GM18907 (cell line): ENCODE measurements around the gene LSM7.

Experiments used
- ATAC-seq: cut with Tn5 transposase; IDR thresholded peaks from one replicate; pipeline ENCODE4 v1.9.1; 2021; ENCODE audit warnings: mild to moderate bottlenecking, moderate library complexity; ENCODE audit not compliant: unreplicated experiment

Gene LSM7

DNA sequence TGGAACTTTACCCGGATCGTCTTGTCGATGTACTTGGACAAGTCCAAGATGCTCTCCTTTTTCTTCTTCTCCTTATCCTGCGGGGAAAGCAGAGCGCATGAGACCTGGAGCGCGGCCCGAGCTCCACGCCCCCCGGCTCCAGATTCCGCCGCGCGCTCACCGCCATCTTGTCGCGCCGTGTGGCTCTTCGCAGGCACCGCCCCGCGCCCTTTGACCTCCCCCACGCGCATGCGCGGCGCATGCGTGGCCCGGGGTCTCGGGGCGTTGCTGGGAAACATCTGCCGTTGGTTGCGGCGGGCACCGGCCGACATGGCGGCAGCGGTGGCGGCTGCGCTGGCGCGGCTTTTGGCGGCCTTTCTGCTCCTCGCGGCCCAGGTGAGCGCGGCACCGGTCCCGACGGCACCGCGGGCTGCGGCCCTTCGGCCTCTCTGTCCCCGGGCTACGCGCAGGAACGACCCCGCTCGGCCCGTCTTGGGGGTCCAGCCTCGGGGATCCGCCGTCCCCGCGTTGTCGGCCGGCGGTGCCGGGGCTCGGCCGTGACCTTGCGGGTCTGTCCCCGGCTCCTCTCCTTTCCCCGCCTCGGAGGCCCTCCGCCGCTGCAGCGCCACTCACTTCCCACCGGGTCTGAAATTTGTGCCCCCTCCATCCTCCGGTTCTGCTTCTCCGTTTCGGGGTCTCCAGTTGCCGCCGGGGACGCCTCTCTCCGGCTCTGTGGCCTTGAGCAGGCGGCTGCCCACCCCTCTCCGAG lies at the start of gene LSM7, which contains the start of gene SPPL2B:
TSS of gene LSM7 (minus strand) at position 186 of the 748 bp plus-strand sequence. CDS start at position 166, 20 bp downstream.
TSS of gene SPPL2B (plus strand) at position 284 of the 748 bp plus-strand sequence. CDS start at position 310, 26 bp downstream.
- ATAC-seq, result peak; percentile 57

DNA sequence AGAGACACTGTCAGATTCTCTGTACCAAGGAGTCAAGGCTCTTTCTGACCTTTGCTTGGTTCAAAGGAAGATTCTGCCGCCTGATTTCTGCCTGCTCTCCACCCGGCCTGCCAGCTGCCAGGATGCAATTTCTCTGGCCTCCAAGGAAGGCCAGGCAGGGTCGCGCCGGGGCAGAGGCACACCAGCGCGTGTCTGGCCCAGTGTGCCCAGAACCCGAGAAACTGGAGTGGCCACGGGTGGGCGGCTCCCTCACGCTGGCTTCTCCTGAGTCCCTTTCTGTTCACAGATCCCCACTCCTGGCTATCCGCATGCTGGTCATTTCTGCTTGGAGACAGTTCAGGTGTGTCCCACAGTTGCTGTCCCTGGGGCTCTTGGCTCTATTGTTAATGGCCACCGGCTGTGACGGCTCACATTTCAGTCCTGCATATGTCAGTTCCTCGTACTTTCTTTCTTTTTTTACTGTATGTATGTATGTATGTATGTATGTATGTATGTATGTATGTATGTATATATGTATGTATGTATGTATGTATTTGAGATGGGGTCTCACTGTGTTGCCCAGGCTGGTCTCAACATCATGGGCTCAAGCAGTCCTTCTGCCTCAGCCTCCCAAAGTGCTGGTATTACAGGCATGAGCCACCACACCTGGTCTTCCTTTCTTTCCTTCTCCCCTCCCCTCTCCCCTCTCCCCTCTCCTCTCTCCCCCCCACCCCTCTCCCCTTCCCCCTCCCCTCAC lies 48.6 kb upstream of the LSM7 start:
- no peak for ATAC-seq

DNA sequence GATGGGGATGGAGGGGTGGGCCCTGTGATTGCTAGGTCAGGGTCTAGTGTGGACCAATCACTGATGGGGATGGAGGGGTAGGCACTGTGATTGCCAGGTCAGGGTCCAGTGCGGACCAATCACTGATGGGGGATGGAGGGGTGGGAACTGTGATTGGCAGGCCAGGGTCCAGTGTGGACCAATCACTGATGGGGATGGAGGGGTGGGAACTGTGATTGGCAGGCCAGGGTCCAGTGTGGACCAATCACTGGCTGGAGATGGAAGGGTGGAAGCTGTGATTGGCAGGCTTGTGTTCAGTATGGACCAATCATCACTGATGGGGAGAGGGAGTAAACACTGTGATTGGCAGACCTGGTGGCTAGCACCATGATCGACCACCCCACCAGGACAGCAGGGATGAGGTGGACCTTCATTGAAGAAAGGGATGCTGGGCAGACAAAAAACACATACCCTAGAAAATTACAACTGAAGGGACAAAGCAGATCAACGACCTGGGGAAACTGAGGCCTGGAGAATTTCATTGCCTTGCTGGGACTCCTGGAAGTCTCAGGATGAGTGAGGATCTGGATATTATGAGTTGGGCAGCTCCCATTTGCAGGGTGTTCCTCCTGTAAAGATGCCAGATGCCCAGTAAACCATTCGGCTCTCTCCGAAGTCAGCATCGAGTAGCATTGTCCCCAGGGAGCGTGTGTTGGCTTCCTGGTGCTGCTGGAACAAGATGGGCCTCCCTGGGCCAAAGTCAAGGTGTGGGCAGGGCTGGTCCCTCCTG lies 47.2 kb upstream of the LSM7 start:
- ATAC-seq, result no peak

DNA sequence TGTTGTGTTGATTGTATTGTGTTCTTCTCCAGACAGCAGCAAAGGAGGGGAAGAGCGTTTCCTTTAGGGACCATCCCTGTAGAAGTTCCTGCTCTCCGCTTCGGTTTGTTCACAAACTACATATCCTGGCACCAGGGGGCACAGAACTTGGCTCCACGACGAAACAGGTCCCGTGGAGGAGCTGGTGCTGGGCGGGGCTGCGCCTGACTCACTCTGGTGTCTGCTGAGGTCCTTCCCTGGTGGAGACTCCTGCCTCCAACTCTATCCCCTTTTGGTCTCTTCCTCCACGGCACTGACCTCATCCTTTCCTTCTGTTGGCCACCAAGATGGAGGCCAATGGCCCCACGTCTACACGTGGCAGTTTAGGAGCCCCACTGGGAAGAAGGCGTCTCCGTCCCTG lies 46.4 kb upstream of the LSM7 start:
- no peak for ATAC-seq

DNA sequence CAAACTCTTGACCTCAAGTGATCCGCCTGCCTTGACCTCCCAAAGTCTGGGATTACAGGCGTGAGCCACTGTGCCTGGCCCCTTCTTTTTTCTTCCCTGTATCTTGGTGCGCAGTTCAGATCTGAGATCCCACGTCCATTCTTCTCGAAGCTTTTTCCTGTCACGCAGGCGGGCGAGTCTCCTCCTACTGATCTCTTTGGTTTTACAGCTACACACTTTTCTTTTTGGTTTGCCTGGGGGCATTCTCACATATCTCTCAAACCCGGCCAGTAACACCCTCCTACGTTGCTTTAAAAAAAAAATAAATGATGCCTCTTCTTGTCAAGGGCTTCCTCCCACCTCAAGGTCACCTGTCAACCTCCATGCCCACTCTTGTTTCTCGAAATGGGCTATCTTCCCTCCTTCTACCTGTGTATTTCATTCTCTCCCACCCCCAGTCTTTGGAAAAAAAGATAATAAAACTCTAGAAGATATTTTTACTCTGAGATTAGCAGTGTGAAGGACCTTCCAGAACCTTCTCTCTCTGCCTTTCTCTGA lies 43.8 kb upstream of the LSM7 start:
- no peak for ATAC-seq

DNA sequence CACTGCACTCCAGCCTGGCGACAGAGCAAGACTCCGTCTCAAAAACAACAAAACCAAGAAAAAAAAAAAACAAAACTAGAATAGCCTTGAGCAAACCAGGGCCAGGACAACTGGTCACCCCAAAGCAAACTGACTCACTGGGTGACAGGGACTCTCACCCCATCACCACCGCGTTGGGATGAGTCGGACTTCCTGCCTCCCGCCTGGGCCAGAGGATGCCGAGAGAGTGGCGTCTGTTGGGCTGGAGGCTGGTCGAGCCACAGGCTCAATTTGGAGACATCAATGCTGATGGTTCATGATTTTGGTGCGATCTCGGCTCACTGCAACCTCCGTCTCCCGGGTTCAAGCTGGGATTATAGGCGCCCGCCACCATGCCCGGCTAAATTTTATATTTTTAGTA lies 43.3 kb upstream of the LSM7 start:
- no peak for ATAC-seq

DNA sequence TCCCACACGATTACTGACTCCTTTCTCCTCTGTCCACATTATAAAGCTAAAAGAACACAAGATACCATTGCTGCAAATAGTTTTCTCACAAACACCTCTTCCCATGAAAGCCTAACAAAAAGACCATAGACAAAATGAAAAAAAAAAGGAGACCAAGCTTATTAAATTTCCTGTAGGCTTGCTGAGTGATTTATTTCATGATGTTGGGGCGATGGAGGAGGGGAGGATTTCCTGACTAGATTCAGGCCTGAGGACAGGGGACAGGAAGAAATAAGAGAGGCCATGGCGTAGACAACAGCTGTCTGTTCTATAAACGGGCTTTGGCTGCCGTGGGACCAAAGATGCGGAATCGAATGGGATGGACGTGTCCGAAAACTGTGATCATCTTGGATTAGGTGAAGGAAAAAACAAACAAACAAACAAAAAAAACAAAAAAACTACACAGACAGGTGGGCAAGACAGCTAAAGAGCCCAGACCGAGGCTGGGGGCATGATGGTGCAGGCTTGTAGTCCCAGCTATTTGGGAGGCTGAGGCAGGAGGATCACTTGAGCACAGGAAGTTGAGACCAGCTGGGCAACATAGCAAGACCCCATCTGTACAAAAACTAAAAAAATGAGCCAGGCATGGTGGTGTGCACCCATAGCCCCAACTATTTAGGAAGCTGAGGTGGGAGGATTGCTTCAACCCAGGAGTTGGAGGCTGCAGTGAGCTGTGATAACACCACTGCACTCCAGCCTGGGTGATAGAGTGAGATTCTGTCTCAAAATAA lies 37.0 kb upstream of the LSM7 start:
- no peak for ATAC-seq

DNA sequence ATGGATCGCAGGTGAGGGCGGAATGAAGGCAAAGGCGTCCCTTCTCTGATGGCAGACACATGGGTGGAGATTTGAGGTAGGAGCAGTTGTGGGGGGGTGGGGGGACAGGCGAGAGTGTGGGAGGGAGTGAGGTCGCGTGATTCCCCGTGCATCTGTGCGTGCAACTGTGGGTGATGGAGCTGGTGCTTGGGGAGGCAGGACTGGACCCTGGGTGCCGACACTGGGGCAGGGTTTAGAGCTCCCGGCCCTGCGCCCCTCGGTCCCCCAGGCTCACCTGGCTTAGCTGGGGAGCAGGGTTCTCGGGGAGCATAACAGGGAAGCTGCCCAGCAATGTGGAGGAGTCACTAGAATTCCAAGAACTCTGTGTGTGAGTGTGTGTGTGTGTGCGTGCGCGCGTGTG lies 35.0 kb upstream of the LSM7 start:
- ATAC-seq, result no peak

DNA sequence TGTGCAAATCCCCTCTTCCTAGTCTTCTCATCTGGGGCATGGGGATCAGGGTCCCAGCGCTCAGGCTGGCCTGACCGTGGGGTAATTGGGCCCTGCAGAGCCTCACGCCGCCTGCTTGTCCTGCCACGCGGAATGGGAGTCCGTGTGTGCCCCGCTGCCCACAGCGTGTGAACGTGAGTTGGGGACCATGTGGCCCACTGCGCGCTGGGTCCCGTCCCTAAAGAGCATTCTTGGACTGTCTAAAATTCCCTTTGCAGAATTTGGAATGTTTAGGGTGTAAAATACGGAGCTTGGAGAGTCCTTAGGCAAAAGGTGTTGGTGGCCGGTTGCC lies 34.5 kb upstream of the LSM7 start:
- no peak for ATAC-seq

DNA sequence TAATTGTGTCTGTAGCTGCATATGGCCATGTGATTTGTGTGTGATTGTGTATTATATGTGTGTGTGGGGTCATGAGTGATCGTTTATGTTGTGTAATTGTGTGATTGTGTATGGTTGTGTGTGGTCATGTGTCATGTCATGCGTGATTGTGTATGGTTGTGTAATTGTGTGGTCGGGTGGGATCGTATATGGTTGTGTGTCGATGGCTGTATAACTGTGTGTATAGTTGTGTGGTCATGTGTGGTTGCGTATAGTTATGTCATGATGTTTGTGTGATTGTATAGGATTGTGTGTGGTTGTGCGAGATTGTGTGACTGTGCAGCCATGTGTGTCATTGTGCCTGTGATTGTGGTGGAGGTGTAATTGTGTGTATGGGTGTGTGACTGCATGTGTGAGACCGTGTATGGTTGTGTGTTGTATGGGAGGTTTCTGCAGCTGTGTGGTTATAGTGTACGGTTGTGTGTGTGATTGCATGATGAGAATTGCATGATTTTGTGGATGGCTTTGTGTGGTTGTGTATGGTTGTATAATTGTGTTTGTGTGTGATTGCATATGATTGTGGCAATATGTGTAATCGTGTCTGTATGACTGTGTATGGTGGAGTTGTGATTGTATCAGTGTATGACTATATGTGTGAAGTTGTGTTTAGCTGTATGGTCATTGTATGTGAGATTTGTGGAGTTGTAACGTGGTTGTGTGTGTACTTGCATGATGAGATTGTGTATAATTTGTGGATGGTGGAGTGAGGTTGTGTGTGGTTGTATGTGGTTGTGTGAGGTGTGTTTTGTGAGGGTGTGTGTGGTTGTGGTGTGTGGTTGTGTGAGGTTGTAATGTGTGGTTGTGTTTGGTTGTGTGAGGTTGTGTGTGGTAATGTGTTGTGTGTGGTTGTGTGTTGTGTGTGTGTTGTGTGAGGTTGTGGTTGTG lies 33.9 kb upstream of the LSM7 start:
- no peak for ATAC-seq

DNA sequence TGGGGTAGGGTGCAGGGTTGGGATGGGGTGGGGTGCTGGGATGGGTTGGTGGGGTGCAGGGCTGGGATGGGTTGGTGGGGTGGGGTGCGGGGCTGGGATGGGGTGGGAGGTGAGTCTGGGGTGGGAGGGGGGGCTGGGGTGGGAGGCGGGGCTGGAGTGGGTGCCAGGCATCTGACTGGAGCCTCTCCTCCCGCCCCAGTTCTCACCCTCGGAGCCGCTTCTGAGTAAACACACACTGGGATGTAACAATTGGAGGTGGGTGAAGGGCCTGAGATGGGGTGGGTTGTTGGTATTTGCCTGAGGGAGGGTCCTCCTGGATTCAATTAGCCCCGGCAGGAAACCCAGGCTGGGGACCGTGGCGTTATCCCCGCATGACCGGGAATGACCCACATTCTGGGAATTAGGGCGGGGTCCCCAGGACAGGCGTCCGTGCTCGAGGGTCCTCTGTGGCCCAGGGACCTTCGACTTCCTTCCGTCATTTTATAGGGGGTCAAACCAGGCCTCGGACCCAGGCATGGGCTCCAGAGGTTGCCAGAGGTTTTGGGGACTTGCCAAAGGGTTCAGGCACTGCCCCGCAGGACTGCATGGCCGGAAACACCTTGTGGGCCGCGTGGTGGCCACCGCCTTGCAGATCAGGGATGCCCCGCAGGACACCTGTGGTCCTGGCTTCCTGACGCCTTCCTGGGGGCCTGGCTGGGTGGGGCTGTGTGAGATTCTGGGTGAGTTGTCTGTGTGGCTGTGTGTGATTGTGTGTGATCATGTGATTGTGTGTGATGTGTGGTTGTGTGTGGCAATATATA lies 33.1 kb upstream of the LSM7 start:
- no peak for ATAC-seq

DNA sequence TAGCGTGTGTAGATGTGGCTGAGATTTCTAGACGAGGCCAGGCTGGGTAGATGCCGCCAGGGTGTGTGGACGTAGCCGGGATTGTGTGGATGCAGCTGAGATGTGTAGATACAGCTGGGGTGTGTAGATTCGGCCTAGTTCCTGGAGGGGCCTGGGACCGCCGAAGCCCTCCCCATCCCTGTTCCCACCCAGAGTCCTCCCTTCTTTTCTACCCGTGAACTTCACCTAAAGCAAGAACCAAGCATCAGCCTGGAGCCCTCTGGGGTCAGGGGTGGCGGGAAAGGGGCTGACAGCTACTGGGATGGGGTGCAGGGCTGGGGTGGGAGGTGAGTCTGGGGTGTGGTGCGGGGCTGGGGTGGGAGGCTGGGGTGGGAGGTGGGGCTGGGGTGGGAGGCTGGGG lies 32.4 kb upstream of the LSM7 start:
- ATAC-seq, result no peak

DNA sequence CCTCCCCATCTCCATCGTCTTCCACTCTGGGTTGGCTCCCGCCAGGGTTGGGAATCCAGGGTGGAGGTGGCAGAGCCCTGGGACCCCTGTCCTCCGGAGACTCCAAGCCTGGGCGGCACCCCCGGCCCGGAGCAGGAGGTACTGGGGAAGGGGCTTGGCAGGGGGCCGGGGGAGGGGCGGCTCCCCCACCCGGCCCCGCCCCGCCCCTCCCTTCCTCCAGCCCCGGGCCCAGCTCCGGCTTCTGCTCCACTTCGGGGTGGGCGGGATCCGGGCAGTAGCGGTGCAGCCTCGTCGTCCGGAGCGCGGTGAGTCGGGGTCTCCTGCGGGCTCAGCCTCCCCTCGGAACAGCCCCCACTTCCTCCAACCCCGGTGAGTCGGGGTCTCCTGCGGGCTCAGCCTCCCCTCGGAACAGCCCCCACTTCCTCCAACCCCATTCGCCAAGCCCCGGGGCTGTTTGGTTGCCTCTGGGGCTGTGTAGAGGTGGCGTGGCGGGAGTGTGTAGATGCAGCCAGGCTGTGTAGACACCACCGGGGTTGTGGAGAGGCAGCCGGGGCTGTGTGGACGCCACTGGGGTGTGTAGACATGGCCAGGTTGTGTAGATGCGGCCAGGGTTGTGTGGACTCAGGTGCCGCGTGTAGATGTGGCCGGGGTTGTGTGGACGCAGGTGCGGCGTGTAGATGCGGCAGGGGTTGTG lies 31.8 kb upstream of the LSM7 start, which contains the start of gene TMPRSS9:
TSS of gene TMPRSS9 (plus strand) at position 274 of the 694 bp plus-strand sequence. CDS start 29,521 bp downstream, outside the sequence.
- ATAC-seq, result no peak

DNA sequence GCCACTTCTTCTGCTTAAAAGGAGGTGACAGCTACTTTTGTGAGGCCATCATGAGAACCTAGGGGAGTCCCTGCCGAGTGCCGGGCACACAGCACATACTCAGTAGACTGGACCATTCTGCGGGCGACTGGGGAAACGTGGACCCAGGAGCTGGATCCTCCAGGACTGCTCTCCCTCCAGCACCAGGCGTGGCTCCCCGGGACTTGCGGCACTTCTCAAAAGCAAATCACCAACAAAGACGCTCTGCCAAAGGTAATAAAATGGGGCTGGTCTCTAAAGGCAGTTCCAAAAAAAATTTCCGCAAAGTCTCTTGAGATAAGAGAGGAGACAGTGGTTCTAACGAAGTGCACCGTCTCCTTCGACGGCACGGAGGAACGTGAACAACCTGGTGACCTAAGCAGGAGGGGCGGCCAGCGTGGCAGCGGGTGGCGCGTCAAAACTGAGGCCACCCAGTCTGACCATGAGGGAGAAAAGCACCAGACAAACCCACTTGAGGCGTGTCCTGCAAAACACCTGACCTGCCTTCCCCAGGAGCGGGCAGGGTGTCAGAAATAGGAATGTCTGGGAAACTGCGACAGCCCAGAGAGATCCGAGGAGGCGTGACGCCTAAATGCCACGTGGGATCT lies 30.3 kb upstream of the LSM7 start:
- no peak for ATAC-seq

DNA sequence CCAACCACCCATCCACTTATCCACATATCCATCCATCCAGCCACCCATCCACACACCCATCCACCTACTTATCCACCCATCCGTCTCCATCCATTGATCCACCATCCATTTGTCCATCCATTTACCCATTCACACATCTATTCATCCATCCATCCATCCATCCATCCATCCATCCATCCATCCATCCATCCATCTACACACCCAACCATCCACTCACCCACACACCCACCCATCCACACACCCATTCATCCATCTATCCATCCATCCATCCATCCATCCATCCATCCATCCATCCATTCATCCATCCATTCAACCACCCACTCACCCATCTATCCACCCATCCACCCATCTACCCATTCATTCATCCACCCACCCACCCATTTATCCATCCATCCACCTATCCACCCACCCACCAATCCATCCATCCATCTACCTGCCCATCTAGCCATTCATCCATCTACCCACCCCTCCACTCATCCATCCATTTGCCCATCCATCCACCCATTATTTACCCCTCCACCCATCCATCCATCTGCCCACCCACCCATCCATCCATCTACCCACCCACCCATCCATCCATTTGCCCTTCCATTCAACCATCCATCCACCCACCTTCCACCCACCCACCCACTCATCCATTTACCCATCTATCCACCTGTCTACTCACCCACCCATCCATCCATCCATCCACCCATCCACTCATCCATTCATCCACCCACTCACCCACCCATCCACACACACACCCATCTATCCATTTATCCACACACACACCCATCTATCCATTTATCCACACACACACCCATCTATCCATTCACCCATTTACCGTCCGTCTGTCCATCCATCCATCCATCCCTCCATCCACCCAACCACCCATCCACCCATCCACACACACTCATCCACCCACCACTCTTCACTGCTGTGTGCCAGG lies 29.2 kb upstream of the LSM7 start:
- no peak for ATAC-seq

DNA sequence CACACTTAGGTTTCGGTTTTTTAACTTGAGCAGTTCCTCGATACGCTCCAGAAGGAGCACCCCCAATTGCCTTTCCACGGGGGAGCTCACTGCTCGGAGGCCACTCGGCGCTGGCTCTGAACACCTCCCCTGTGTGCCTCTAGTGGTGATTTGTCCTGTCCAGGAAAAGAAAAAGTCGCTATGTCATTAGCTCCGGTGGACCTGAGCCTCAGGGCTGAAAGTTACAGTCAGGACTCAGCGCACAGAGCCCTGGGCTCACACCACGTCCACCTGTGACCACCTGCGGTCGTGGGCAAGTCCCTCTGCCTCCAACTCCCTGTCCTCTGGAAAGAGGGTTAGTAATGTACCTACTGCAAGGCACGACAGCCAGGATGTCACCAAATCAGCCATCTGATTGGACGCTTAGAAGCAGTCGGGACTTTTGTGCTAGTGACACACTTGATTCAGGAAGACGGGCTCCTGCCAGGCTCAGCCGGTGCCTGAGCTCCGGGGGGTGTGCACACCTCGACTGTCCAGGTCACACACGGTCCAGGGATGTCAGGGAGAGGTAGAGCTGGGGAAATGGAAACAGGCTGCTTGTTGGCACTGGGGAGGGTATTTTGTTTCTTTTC lies 27.8 kb upstream of the LSM7 start:
- ATAC-seq, result no peak
